GM12865 (cell line): ENCODE measurements around the gene NOTCH1.

Experiments
- DNase-seq: peaks from one replicate; pipeline ENCODE4 v3.0.0; 2010; ENCODE audit warnings: low read depth
- H3K4me3 ChIP-seq: 2 replicates; pipeline ENCODE4 v1.5.1; 2011; ENCODE audit warnings: mild to moderate bottlenecking, low read depth, low read length, control low read depth
- TF ChIP-seq, protein P1 (sequence below): IDR thresholded peaks from 2 replicates; pipeline ENCODE4 v1.5.1; 2011; ENCODE audit warnings: low read length, control low read depth, low read depth, inconsistent platforms; ENCODE audit not compliant: insufficient read depth; ENCODE audit errors: missing control alignments

NOTCH1 gene

DNA sequence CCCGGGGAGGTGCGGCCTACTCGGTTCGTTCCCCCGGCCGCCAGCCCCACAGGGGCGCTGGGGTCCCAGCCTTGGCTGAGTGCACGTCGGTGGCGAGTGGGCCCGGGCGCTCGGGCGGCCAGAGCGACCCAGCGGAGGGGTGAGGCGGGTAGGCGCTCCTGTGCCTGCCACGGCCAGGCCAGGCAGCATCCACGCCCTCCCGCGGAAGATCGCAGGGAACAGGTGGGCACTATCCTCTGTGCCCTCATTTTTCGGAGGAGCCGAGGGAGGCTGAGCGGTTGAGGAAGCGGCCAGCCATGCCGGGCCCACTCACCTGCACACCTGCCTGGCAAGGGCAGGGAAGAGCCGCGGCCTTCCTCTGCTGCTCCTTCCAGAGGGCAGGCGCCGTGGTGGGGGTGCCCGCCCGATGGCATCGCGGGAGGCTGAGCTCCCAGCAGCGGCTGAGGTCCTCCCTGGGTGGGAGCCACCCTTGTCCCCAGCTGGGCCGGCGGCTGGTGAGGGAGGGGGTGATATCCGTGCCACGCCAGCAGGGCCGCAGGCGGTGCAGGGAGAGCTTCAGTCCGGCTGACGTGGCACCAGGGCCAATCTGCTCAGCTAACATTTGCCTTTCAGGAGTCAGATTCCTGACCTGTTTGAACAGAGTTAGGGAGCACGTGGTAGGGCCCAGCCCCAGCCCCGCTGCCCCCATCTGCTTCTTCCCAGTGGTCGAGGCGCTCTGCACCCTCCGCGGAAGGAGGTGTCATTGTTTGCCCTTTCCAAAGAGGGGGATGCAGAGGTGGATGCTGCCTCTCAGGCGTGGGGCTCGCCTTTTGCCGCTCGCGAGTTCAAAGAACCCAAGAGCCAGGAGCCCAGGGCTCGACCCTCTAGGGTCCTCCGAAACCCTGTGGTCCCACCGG, 61.4 kb downstream of the NOTCH1 start:
- TF ChIP-seq, protein P1, sequence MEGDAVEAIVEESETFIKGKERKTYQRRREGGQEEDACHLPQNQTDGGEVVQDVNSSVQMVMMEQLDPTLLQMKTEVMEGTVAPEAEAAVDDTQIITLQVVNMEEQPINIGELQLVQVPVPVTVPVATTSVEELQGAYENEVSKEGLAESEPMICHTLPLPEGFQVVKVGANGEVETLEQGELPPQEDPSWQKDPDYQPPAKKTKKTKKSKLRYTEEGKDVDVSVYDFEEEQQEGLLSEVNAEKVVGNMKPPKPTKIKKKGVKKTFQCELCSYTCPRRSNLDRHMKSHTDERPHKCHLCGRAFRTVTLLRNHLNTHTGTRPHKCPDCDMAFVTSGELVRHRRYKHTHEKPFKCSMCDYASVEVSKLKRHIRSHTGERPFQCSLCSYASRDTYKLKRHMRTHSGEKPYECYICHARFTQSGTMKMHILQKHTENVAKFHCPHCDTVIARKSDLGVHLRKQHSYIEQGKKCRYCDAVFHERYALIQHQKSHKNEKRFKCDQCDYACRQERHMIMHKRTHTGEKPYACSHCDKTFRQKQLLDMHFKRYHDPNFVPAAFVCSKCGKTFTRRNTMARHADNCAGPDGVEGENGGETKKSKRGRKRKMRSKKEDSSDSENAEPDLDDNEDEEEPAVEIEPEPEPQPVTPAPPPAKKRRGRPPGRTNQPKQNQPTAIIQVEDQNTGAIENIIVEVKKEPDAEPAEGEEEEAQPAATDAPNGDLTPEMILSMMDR, result no peak
- DNase-seq, result peak; percentile 30
- peak overlapping the region; percentile 74 for H3K4me3 ChIP-seq

DNA sequence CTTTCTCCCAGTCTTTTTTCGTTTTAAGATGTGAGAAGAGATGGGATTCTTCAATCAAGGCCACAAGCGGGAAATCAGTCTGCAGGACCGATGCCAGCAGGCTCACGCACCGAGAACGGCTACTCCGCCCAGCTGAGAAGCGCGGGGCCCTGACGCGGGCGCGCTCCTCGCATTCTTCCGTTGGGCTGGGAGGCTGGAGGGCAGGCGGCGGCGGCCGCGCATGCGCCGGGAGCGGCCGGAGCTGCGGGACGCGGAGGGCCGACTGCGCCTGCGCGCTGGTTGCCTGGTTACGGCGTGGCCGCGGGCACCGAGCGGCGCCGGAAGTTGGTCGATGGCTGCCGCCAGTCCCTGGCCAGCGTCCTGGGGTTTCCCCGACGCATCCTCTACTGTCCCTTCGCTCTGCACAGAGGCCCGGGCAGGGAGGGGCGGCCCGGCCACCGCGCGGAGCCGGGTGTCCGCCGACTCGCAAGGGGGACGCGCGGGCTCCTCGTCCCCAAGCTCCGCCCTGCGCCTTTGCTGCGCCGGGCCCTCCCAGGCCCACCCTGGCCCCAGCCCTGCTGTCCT, 62.2 kb downstream of the NOTCH1 start:
- peak; percentile 93 for DNase-seq
- TF ChIP-seq, protein P1, result no peak
- peak overlapping the region; percentile 74 for H3K4me3 ChIP-seq

DNA sequence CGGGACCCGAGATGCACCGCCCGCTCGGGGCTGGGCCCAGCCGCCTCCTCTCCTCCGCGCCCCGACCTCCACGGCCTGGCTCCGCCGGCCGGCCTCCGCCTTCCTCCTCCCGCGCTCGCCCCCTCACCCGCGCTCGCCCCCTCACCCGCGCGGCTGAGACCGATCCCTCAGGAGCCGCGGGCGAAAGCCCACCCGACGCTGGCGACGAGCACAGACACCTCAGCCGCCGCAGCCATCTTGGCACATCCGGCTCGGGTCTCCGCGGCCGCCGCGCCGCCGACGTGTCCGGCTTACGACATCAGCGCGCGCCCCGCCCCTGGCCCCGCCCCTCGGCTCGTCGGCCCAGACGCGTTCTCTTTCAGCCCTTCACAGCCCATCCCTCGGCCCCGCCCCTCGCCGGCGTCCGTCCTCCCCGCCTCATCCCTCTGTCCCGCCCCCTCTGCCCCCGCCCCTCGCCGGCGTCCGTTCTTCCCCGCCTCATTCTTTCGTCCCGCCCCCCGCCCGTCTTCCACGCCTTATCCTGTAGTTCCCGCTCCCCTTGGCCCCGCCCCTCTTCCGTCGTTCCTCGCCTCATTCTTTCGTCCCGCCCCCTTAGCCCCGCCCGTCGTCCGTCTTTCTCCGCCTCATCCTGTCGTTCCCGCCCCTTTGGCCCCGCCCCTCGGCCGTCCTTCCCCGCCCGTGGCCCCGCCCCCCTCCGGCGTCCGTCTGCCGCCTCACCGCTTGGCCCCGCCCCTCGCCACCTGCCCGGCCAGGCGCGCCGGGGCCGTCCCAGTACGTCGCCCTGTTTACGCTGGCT, 62.9 kb downstream of the NOTCH1 start, which contains the start of gene SEC16A:
TSS of gene SEC16A (minus strand) at position 248 of the 796 bp plus-strand sequence. CDS start 5,425 bp downstream, outside the sequence.
- TF ChIP-seq, protein P1, result no peak
- DNase-seq, result peak; percentile 99
- peak within 1 kb of the TSS; percentile 83 for H3K4me3 ChIP-seq

DNA sequence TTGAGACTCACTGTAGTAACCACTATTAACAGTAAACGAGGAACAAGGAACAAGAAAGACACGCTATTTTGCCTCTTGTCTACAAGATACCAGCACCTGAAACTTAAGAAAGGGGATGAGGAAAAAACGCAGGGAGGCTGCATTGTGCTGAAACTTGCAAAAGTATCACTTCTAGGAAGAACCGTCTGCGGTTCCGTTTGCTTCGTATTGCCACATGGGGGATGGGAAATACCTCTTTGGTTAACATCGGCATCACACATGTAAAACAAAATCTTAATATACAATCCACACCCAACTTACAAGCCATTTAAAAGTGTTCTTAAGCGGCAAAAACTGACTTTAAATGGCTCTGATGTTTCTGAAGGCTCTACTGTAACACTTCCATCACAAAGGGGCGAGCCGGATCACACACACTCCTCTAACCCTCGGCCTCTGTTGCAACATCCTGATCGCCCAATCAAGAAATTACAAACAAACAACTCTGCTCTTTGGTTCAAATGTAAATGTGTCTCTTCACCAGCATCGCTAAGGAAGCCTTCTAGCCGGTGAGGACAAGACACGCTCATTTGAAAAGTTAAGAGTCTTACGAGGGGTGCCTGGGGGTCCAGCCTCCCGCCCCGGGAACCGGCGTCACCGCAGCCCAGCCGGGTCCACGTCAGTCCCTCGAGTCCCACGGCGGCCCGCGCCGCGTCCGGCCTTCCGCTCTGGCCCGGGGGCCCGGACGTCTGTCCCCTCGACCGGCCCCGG, 63.6 kb downstream of the NOTCH1 start:
- TF ChIP-seq, protein P1, result no peak
- peak overlapping the region; percentile 83 for H3K4me3 ChIP-seq
- peak; percentile 39 for DNase-seq

DNA sequence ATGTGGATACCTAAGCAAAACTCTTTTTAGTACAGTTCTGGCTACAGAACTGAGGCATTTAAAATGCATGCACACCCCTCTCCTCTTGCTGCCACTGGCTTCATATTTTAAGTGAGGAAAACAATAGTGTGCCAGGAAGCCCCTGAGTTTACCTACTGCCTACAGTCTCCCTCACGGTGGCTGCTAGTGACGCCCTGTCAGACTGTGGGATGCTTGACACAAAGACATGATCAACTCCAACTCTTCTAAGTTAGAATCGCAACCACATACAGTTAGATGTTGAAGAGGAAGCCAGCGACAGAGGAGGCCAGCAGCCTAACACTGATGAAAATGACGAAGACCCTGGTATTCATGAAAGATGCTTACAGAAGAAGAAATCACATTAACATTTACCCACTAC, 64.3 kb downstream of the NOTCH1 start:
- TF ChIP-seq, protein P1, result no peak
- peak overlapping the region; percentile 83 for H3K4me3 ChIP-seq
- DNase-seq, result no peak
